ENCODE results near the gene CKM. TPM values are rescaled to one million over a fixed set of nuclear protein-coding genes. Genes with fewer than 3 reads are reported as not detected.
A peak's percentile ranks its signal among the peaks of the same experiment; 100 is the strongest.
"Not testable (repeated sequence)": the region's sequence is repeated elsewhere in the genome, so short reads cannot be mapped to it uniquely, and the experiment has no call there.

Gene CKM
- total RNA-seq, 1 experiment from 2014 or later, result not detected

DNA sequence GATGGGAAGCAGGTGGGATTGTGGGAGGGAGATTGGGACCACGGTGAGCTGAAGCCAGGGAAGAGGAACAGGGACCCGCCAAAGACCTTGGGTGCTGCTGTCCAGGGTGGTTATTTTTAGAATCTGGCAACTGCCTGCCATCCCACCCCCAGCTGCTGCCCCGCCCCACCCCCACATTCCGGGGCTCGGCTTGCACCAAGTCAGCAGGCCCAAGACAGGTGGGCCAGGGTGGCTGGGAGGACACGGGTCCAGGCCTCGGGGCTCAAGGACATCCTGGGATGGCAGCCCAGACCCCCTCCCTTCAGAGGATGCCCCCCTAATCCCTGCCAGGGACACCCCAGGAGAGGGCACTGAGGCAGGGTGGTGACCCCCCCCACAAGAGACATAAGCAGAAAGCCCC lies 827 bp downstream of the CKM start:
- no peak for DNase-seq (ENCODE audit: low read depth)

GRCh38 chr19:45320997-45321775 lies 1.5 kb downstream of the CKM start:
- DNase-seq (ENCODE audit: low read depth), result no peak

GRCh38 chr19:45315304-45315703 lies 7.4 kb downstream of the CKM start:
- no peak for DNase-seq (ENCODE audit: low read depth)

- DNase-seq (ENCODE audit: low read depth), result no peak
Measured at GRCh38 chr19:45314708-45315245, 7.9 kb downstream of the CKM start.

- DNase-seq (ENCODE audit: low read depth), result not testable (repeated sequence)
Measured at GRCh38 chr19:45312285-45312684, 10.4 kb downstream of the CKM start.

- DNase-seq (ENCODE audit: low read depth), result no peak
Measured at GRCh38 chr19:45311621-45312020, 11.1 kb downstream of the CKM start.

GRCh38 chr19:45309322-45309721 lies 13.4 kb downstream of the CKM start:
- DNase-seq (ENCODE audit: low read depth), result not testable (repeated sequence)

- DNase-seq (ENCODE audit: low read depth), result no peak
Measured at GRCh38 chr19:45307361-45307760, 15.3 kb downstream of the CKM start.

DNA sequence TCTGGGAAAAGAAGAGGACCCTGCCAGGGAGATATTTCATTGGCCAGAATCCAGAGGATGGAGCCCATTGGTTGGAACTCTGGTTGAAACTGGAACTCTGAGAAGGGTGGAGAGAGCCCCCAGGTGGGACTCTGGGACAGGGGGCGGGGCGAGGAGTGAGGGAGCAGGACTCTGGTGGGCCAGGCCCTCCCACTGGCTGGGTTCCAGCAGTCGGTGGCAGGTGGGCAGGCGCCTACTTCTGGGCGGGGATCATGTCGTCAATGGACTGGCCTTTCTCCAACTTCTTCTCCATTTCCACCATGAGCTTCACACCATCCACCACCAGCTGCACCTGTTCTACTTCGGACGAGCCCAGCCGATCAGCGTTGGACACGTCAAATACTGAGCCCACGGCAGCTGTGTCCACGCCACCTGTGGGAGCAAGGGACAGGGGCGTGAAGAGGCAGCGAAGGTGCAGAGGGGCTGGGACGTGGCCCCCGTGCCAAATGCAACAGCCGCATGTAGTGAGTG lies 16.1 kb downstream of the CKM start:
- no peak for DNase-seq (ENCODE audit: low read depth)

- peak; percentile 25 for DNase-seq (ENCODE audit: low read depth)
Measured at GRCh38 chr19:45306040-45306439, 16.6 kb downstream of the CKM start.

DNA sequence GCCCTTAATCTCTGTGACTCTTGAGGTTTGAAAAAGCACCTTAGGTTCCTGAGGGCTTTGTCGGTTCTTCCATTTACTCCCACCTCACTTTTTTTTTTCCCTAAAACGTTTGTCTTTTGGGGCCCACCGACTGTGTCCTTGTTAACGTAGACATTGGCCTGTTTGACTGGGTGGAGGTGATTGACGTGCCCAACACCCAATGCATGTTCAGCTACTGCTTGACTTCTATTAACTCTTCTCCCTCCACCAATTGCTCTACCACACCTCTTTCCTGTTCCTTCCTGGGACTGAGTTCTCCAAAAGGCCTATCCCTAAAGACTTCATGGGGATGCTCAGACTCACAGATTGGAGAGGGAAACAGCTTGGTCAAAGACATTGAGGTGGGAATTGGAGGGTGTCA lies 17.3 kb downstream of the CKM start:
- DNase-seq (ENCODE audit: low read depth), result no peak

- DNase-seq (ENCODE audit: low read depth), result no peak
Measured at GRCh38 chr19:45305007-45305406, 17.7 kb downstream of the CKM start.

DNA sequence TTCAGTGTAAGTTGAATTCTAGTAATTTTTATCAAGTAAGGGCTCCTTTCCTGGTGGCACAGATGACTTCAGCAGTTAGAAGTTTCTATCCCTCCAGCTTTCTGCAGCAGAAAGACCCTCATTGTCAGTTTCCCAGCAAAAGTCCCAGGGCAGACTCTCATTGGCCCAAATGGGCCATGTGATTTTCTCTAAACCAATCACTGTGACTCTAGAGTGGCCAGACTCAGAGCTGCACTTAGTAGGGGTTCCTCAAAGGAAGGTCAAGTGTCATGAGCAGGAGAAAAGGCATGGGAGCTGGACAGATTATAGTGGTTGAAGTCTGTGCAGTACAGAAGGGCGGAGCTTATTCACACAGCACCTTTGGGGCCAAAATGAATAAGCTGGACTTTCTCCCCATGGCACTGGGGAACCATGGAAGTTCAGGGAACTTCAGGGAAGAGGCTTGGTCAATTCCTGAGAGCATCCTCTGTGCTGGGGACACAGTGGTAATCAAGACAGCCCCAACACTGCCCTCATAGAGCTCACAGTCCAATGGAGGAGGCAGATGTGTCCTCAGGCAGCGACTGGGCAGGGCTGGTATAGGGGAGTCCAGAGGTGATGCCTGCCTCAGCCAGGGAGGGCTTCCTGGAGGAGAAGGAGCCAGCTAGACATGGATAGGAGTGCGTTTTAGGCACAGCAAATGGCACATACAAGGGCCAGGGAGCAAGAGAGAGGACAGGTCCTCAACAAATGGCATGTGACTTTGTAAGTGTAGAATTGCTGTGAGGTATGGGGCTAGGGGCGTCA lies 18.3 kb downstream of the CKM start:
- no peak for DNase-seq (ENCODE audit: low read depth)

GRCh38 chr19:45303269-45304060 lies 19.2 kb downstream of the CKM start:
- DNase-seq (ENCODE audit: low read depth), result no peak

DNA sequence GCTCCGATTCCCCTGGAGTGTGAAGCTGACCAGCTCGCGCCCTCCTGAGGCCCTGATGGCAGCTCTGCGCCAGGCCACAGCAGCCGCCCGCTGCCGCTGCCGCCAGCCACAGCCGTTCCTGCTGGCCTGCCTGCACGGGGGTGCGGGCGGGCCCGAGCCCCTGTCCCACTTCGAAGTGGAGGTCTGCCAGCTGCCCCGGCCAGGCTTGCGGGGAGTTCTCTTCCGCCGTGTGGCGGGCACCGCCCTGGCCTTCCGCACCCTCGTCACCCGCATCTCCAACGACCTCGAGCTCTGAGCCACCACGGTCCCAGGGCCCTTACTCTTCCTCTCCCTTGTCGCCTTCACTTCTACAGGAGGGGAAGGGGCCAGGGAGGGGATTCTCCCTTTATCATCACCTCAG lies 20.3 kb downstream of the CKM start:
- no peak for DNase-seq (ENCODE audit: low read depth)

DNA sequence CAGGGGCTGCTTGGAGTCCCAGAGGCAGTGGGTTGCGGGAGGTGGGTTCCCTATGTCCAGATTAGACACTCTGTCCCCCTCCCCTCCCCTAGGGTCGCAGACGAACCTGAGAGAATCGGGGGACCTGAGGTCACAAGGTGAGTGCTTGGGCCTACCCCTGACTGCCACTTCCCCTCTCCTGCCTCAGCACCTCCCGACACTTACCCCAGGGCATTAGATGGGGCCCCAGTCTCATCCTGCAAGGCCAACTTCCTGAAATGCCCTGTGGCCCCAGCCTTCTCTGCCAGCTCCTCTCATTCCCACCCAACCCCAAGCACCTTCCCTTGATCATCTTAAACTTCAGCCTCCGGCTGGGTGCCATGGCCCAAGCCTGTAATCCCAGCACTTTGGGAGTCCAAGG lies 23.0 kb downstream of the CKM start:
- DNase-seq (ENCODE audit: low read depth), result no peak

DNA sequence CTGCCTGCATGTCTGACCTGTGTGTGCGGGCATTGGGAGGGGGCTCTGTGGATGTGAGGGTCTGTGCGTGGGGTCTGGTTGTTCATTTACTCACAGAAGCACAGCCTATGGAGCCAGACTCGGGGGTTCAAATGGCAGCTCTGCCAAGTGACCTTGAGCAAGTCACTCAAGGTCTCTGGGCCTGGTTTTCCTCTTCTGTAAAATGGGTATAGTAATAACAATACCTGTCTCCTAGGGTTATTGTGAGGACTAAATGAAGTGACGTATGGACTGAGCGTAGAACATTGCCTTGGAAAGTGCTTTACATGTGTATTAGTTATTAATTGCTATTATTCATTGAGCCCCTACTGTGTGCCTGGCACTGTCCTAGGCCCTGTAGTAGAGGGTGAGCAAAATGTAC lies 24.4 kb downstream of the CKM start:
- no peak for DNase-seq (ENCODE audit: low read depth)

GRCh38 chr19:45297674-45298073 lies 25.0 kb downstream of the CKM start:
- no peak for DNase-seq (ENCODE audit: low read depth)

- no peak for DNase-seq (ENCODE audit: low read depth)
Measured at GRCh38 chr19:45296355-45296754, 26.3 kb downstream of the CKM start.

- no peak for DNase-seq (ENCODE audit: low read depth)
Measured at GRCh38 chr19:45295873-45296272, 26.8 kb downstream of the CKM start.

DNA sequence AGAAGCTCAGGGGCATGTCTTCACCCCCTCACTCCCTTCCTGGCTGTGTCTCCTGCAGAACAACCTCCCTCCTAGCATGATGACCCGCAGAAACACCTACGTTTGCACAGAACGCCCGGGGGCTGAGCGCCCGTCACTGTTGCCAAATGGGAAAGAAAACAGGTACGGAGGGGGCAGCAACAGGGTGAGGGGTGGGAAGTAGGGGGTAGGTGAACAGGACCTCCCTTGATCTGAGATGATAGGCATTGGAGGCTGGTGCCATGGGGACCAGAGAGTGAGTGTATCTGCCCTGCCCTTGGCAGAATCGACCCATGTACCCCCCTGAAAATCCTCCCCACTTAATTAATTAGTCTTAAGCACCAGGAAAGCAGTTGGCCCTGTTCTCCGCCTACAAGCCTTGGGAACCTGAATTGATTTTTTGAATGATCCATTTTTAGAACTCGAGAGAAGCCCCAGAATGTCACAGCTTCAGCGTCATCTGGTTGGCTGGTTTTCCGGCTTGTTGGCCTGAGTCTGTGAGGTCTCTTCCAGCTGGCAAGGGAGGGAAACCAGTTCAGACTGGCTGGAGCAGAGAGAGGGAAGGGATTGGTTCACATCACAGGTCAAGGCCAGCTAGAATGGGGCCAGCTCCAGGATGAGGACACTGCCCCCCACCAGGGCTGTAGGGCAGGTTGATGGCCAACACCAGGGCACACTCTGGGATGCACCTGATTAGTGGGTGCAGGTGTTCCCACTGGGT lies 28.2 kb downstream of the CKM start:
- DNase-seq (ENCODE audit: low read depth), result no peak
